Measurements from ENCODE around the gene EPM2A. TPM values are rescaled to one million over a fixed set of nuclear protein-coding genes. Genes with fewer than 3 reads are reported as not detected.

EPM2A gene
- total RNA-seq, 1 experiment from 2014 or later = 6.4 TPM

DNA sequence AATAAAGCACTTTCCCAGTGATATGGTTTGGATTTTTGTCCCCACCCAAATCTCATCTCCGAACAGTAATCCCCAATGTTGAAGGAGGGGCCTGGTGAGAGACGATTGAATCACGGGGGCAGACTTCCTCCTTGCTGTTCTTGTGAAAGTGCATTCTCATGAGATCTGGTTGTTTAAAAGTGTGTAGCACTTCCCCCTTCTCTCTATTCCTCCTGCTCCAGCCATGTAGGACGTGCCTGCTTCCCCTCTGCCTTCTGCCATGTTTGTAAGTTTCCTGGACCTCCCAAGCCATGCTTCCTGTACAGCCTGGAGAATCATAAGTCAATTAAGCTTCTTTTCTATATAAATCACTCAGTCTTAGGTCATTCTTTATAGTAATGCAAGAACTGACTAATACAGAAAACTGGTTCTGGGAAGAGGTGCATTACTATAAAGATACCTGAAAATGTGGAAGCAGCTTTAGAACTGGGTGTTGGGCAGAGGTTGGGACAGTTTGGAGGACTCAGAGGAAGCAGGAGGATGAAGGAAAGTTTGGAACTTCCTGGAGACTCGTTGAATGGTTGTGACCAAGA, 7.4 kb downstream of the EPM2A start:
- Histone ChIP-seq H3K9me3 (ENCODE audit: control insufficient read depth in 1 of 2, insufficient read depth in 1 of 2, low read depth in 1 of 2, low read length in 2 of 2) (no peaks in the 10 kb centered on the region), H3K9ac (ENCODE audit: low read length) (no peak overlapping the region), H3K79me2 (ENCODE audit: insufficient read depth, low read length) (no peaks in the 10 kb centered on the region), H3K36me3 (ENCODE audit: control insufficient read depth in 1 of 2, insufficient read depth in 2 of 2, low read length in 2 of 2) (no peaks in the 10 kb centered on the region), H3K27ac (ENCODE audit: low read depth, low read length) (no peak overlapping the region), H3K4me2 (ENCODE audit: low read length) (no peak overlapping the region), H3K9me2 (ENCODE audit: insufficient read depth) (no peaks in the 10 kb centered on the region), H2AFZ (ENCODE audit: low read depth, low read length, poor library complexity, severe bottlenecking) (no peak overlapping the region), H4K20me1 (ENCODE audit: insufficient read depth) (no peaks in the 10 kb centered on the region), H3K27me3 (ENCODE audit: insufficient read depth, low read length) (no peaks in the 10 kb centered on the region), H3K4me1 (ENCODE audit: control insufficient read depth in 1 of 2, insufficient read depth in 2 of 2, low read length in 2 of 2) (no peaks in the 10 kb centered on the region), H3K4me3 (replicated peaks in 1 of 2; ENCODE audit: low read depth in 1 of 2, low read length in 2 of 2) (no peak overlapping the region)
- TF ChIP-seq POLR2A (IDR thresholded peaks at IDR 0.05; ENCODE audit: borderline replicate concordance, extremely low read depth, insufficient read depth, insufficient read length) = no peak
- TF ChIP-seq SP1 (IDR thresholded peaks at IDR 0.05; ENCODE audit: low read depth) = no peak
- no peak for TF ChIP-seq SRF (IDR thresholded peaks at IDR 0.05; ENCODE audit: low read depth)
- TF ChIP-seq, protein P1, sequence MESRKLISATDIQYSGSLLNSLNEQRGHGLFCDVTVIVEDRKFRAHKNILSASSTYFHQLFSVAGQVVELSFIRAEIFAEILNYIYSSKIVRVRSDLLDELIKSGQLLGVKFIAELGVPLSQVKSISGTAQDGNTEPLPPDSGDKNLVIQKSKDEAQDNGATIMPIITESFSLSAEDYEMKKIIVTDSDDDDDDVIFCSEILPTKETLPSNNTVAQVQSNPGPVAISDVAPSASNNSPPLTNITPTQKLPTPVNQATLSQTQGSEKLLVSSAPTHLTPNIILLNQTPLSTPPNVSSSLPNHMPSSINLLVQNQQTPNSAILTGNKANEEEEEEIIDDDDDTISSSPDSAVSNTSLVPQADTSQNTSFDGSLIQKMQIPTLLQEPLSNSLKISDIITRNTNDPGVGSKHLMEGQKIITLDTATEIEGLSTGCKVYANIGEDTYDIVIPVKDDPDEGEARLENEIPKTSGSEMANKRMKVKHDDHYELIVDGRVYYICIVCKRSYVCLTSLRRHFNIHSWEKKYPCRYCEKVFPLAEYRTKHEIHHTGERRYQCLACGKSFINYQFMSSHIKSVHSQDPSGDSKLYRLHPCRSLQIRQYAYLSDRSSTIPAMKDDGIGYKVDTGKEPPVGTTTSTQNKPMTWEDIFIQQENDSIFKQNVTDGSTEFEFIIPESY (IDR thresholded peaks at IDR 0.05; ENCODE audit: extremely low read depth, insufficient replicate concordance, low read length) = no peak
- no peak for TF ChIP-seq TCF7L2 (IDR thresholded peaks at IDR 0.05; ENCODE audit: borderline replicate concordance, extremely low read depth, insufficient read depth, insufficient read length)
- no peak for TF ChIP-seq EZH2phosphoT487 (IDR thresholded peaks at IDR 0.05; ENCODE audit: borderline replicate concordance)
- TF ChIP-seq EZH2 (IDR thresholded peaks at IDR 0.05) = no peak
- TF ChIP-seq SIN3A (IDR thresholded peaks at IDR 0.05; ENCODE audit: low read depth) = no peak
- TF ChIP-seq EGR1 (IDR thresholded peaks at IDR 0.05; ENCODE audit: low read depth) = no peak
- TF ChIP-seq, protein P2, sequence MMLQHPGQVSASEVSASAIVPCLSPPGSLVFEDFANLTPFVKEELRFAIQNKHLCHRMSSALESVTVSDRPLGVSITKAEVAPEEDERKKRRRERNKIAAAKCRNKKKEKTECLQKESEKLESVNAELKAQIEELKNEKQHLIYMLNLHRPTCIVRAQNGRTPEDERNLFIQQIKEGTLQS (IDR thresholded peaks at IDR 0.05) = no peak
- DNase-seq (ENCODE audit: low read depth, low spot score) (no peak), ATAC-seq (no peak)
- intact Hi-C loops (cut with micrococcal nuclease) = no loop called here
- no TSS peak for BruUV-seq (replicated peaks)
- ChIA-PET POLR2A (no interaction called here), CTCF (interaction anchor here (1.6 kb wide), 1 partner anchor 24 kb away, joined by 5 read pairs; no protein-coding TSS in a partner anchor), RAD21 (ENCODE audit: low non-redundant PET in 1 of 2, low total read pairs in 2 of 2, uncharacterized antibody in 2 of 2, unreplicated experiment in 2 of 2) (no interaction called here)
